Lower leg skin (tissue), 3 donors: ENCODE results near the gene EYS.

ENCODE experiments used
- CTCF ChIP-seq, 3 donors: fragments of 450-650 bp; IDR thresholded peaks; one replicate each; pipeline ENCODE4 v1.5.1; 2016; ENCODE audit warnings: antibody characterized with exemption in 3 of 3, mild to moderate bottlenecking in 3 of 3, moderate library complexity in 2 of 3
- POLR2A ChIP-seq, 2 donors: fragments of 450-650 bp; IDR thresholded peaks; one replicate each; pipeline ENCODE4 v1.6.1; 2016 to 2017; ENCODE audit warnings: antibody characterized with exemption in 2 of 2, mild to moderate bottlenecking in 1 of 2, moderate library complexity in 1 of 2

GRCh38 chr6:65081756-65082155 lies 625.3 kb downstream of the EYS start:
- TF ChIP-seq CTCF (IDR thresholded peaks at IDR 0.05) (no peak), POLR2A (IDR thresholded peaks at IDR 0.05) (no peak)
